ENCODE measurements around the gene ZNF668. TPM values are rescaled to one million over a fixed set of nuclear protein-coding genes. Genes with fewer than 3 reads are reported as not detected.

The ZNF668 gene
- 1 to 10 TPM; 9.2 to 9.9 TPM for total RNA-seq

DNA sequence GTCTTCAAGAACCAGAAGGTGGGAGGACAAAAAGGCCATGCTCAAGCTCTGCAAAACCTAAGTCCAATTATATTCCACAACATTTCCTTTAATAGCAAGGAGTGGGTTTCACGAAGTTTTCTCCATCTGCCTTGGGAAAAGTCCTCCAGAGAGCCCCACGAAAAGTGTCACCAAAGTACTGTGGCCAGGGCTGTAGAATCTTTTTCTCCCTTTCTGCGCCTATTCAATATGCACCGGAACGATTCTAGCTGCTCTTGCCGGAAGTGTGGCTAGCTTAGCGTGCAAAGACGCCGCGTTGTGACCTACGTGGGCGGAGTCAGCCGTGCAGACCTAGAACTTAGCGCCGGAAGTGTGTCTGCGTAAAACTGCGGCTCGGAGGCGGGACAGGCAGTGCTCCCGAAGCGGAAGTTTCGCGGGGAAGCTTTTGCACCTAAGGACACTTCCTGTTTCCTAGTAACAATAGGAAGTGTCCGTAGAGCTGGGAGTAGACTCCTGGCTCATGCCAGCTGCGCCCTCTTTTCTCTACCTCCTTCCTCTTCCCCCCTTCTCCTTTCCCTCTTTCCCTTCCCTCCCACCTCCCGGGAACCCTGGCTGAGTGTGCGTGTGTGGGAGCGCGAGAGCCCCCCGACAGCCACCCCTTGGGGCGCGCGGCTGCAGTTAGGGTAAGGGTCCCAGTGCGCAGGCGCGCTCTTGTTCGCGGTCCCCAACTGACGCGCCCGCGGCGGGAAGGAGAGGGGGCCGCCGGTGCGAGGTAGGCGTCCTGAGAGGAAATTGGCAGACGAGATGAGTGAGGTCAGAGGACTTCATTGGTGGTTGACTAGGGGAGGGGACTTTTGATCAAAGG is at the start of gene ZNF668, which contains the start of gene ZNF646:
Gene ZNF668, minus strand, starts transcription at position 271 of the 844 bp plus-strand sequence. CDS start 9,781 bp downstream, outside the sequence.
Gene ZNF646, plus strand, starts transcription at position 453 of the 844 bp plus-strand sequence. CDS start 1,903 bp downstream, outside the sequence.
- POLR2A ChIA-PET, result interaction anchor here (0.6 to 1.8 kb wide), 14 partner anchors 11 to 326 kb away, joined by 3 to 23 read pairs (median 4); partner anchors contain the start of genes FUS, KAT8, PHKG2 and STX4

DNA sequence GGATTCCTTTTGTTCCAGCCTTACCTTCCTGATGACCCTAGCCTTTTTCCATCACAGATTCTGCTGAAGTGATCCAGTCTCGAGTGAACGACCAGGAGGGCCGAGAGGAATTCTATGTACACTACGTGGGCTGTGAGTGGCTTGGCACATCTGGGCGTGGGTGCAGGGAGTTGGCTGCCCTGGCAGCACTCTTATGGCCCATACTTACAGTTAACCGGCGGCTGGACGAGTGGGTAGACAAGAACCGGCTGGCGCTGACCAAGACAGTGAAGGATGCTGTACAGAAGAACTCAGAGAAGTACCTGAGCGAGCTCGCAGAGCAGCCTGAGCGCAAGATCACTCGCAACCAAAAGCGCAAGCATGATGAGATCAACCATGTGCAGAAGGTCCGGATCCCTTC is 46.1 kb upstream of the ZNF668 start:
- POLR2A ChIA-PET, result interaction anchor here (1.6 kb wide), 1 partner anchor 22 kb away, joined by 4 read pairs; no protein-coding TSS in a partner anchor

More for the DNA sequence above, at the start of gene ZNF668, which contains the start of gene ZNF646:
- Mint-ChIP-seq H3K4me1 (peaks cover 30% of the 10 kb centered on the region), H3K27me3 (no peaks in the 10 kb centered on the region), H3K36me3 (ENCODE audit: low read depth) (peaks cover 37% of the 10 kb centered on the region), H3K4me3 (peak within 1 kb of the TSS; percentile 97), H3K27ac (peak within 1 kb of the TSS; percentile 98), H3K9me3 (ENCODE audit: low read depth) (no peaks in the 10 kb centered on the region)
- intact Hi-C loops (cut with DNase I, micrococcal nuclease), result loop anchor here (1.0 to 5.0 kb wide), 26 partner anchors 20 to 801 kb away; partner anchors contain the start of genes ARMC5 (in 2 of the 2), FUS (in 2 of the 2), KAT8 (in 2 of the 2) and SETD1A (in 2 of the 2)
- CTCF ChIA-PET, result interaction anchor here (0.6 to 2.3 kb wide), 13 partner anchors 11 to 795 kb away, joined by 3 to 15 read pairs (median 3); partner anchors contain the start of genes KAT8, STX4 and VKORC1
- ATAC-seq (peak; percentile 83), DNase-seq (peak; percentile 99)

DNA sequence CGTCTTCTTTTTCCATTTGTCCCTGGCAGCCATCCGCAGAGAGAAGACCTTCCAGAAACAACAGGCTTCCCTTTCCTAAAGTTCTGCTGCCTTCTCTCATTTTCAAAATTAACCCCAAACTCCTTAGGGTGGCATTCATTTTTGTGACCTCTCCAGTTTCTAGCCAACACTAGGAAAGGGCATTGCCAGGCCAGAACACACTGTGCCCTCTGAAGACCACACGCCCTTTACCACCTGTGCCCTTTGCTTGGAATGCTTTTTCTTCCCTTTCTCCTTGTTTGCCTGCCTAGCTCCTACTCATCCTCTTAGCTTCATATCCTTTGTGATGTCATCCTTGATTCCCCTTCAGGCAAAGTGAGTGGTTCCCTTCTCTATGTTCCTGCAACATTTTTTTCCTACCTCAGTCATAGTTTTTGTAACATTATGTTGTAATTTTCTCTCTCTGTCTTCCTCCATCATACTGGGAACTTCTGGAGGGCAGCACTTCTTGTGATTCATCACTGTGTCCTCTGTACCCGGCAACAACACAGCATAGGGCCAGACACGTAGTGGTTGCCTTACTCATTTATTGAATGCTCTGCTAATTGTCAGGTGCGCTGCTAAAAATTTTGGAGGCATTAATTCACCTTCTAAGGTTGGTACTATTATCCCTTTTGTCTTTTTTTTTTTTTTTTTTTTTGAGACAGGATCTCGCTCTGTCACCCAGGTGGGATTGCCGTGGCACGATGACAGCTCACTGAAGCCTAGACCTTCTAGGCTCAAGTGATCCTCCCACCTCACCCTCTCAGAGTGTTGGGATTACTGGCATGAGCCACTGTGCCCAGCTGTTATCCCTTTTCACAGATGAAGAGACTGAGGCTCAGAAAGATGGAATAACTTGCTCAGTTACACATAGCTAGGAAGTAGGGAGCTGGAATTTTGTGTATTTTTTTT is 44.4 kb upstream of the ZNF668 start:
- Mint-ChIP-seq H3K27me3 (no peaks in the 10 kb centered on the region), H3K9me3 (ENCODE audit: low read depth) (no peaks in the 10 kb centered on the region), H3K27ac (peak overlapping the region; percentile 83), H3K4me3 (peak overlapping the region; percentile 88), H3K36me3 (ENCODE audit: low read depth) (peaks cover 33% of the 10 kb centered on the region), H3K4me1 (peaks cover 14% of the 10 kb centered on the region)
- intact Hi-C loops (cut with DNase I, micrococcal nuclease), result no loop called here
- ATAC-seq (no peak), DNase-seq (no peak)
- CTCF ChIA-PET, result interaction anchor here (0.6 to 3.3 kb wide), 4 partner anchors 23 to 52 kb away, joined by 3 to 28 read pairs (median 7); partner anchors contain the start of genes ZNF646 and ZNF668
- POLR2A ChIA-PET, result interaction anchor here (1.0 to 1.8 kb wide), 9 partner anchors 11 to 756 kb away, joined by 3 to 26 read pairs (median 5); partner anchors contain the start of genes BCKDK, FUS, VKORC1 and ZNF267

More for the DNA sequence above, 46.1 kb upstream of the ZNF668 start:
- CTCF ChIA-PET, result interaction anchor here (0.8 to 2.7 kb wide), 2 partner anchors 22 to 23 kb away, joined by 3 to 14 read pairs; no protein-coding TSS in a partner anchor
- intact Hi-C loops (cut with DNase I, micrococcal nuclease), result no loop called here
- H3K4me1 Mint-ChIP-seq, result peaks cover 11% of the 10 kb centered on the region
- ATAC-seq (no peak), DNase-seq (no peak)
- no peak overlapping the region for H3K4me3 Mint-ChIP-seq
- H3K9me3 Mint-ChIP-seq (ENCODE audit: low read depth), result no peaks in the 10 kb centered on the region
- H3K27me3 Mint-ChIP-seq, result no peaks in the 10 kb centered on the region
- peaks cover 42% of the 10 kb centered on the region for H3K36me3 Mint-ChIP-seq (ENCODE audit: low read depth)
- H3K27ac Mint-ChIP-seq, result no peak overlapping the region

DNA sequence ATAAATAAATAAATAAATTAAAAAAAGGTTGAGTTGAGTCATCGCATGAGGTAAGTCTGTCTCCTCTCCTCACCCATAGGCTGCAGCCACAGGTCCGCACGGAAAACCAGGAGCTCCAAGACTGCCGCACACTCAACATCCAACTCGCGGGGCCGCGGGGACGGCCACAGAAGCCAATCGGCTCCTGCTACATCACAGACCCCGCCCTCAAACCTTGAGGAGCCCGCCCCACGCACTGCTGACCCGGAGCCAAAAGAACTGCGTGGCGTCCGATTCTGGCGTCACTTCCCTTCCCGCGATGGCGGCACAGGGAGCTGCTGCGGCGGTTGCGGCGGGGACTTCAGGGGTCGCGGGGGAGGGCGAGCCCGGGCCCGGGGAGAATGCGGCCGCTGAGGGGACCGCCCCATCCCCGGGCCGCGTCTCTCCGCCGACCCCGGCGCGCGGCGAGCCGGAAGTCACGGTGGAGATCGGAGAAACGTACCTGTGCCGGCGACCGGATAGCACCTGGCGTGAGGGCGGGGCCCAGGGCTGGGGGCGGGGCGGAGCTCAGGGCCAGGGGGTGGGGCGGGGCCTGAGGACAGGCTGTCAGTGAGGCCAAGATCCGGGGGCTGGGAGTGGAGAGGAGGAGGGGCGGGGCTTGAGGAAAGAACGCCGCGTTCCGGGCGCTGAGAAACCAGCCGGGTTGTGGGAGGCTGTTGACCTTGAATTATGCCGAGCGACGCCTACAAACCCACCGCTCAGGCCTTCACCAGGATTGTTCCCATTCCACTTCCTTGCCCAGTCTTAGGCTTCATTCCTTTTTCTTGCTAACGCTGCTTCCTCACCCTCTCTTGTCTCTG is 43.6 kb upstream of the ZNF668 start, which contains the start of gene KAT8:
Gene KAT8, plus strand, starts transcription at position 281 of the 839 bp plus-strand sequence. Its CDS starts 18 bp downstream, at position 299.
- Mint-ChIP-seq H3K4me3 (peak within 1 kb of the TSS; percentile 88), H3K27ac (peak within 1 kb of the TSS; percentile 83), H3K9me3 (ENCODE audit: low read depth) (no peaks in the 10 kb centered on the region), H3K27me3 (no peaks in the 10 kb centered on the region), H3K4me1 (peaks cover 14% of the 10 kb centered on the region), H3K36me3 (ENCODE audit: low read depth) (peaks cover 33% of the 10 kb centered on the region)
- DNase-seq (peak; percentile 99), ATAC-seq (peak; percentile 93)
- ChIA-PET POLR2A (interaction anchor here (0.6 to 1.8 kb wide), 12 partner anchors 10 to 757 kb away, joined by 3 to 26 read pairs (median 4); partner anchors contain the start of genes BCKDK, FUS, VKORC1 and ZNF267), CTCF (interaction anchor here (0.6 to 3.3 kb wide), 7 partner anchors 22 to 148 kb away, joined by 3 to 28 read pairs (median 4); partner anchors contain the start of genes ZNF646 and ZNF668)
- intact Hi-C loops (cut with DNase I, micrococcal nuclease), result loop anchor here (1.0 to 2.0 kb wide), 11 partner anchors 23 to 583 kb away; partner anchors contain the start of genes VKORC1 (in 2 of the 2), ZNF646 (in 2 of the 2), ZNF668 (in 2 of the 2) and ARMC5 (in 1 of the 2)

DNA sequence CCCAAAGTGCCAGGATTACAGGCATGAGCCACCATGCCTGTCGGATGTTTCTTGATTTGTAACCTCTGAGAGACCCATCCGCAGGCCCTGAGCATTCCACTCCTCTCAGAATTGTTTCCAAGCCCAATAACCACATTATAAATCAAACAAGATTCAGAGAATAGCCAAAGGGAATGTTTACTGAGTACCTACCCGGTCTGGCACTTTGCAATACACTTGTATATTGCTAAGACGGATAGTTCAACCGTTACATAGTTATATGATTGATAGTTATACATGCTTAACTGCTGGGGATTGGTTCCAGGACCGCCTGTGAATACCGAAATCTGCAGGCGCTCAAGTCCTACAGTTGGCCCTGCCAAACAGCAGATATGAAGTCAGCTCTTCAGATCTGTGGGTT is 40.4 kb upstream of the ZNF668 start:
- intact Hi-C loops (cut with DNase I, micrococcal nuclease), result no loop called here
- H3K4me1 Mint-ChIP-seq, result peaks cover 20% of the 10 kb centered on the region
- POLR2A ChIA-PET, result interaction anchor here (0.7 kb wide), 1 partner anchor 17 kb away, joined by 5 read pairs; no protein-coding TSS in a partner anchor
- ATAC-seq, result no peak
- no peak overlapping the region for H3K27ac Mint-ChIP-seq
- DNase-seq, result no peak
- CTCF ChIA-PET, result interaction anchor here (0.6 to 0.9 kb wide), 2 partner anchors 27 to 32 kb away, joined by 3 to 5 read pairs; no protein-coding TSS in a partner anchor
- no peak overlapping the region for H3K4me3 Mint-ChIP-seq
- H3K27me3 Mint-ChIP-seq, result no peaks in the 10 kb centered on the region
- H3K9me3 Mint-ChIP-seq (ENCODE audit: low read depth), result no peaks in the 10 kb centered on the region
- peaks cover 34% of the 10 kb centered on the region for H3K36me3 Mint-ChIP-seq (ENCODE audit: low read depth)

DNA sequence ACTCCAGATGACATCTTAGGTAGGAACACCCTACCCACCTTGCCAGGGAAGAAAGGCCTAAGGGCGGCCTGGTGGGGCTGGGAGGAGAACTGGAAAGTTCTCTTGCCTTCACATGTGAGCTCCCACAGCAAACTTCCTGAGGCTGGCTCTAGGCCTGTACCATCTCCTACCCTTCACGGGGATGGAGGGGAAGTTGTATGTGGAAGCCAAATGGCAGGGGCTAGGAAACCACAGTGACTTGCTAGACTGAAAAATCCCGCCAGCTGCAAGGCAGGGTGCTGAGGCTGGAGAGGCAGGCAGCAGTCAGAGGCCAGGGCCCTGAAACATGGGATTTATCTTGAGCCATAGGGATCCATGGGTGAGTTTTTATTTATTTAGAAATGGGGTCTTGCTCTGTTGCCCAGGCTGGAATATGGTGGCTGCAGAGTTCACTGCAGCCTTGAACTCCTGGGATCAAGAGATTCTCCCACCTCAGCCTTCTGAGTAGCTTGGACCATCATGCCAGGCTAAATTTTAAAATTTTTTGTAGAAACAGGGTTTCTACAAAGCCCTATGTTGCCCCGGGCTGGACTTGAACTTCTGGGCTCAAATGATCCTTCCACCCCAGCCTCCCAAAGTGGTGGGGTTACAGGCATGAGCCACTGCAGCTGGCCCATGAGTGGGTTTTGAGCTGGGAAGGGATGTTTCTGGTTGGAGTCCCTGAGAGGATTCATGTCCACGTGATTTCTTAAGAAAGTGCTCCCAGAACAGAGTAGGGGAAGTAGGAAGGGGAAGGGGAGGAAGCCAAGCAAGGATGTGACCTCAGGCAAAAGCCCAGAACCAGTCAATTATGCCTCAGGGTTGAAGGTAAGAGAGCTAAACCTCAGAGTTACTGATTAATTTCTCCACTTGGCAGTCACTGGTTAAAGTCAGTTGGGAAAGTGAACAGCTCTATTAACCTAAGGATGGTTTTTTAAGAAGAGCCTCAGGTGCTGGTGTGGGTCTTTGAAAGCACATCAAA is 39.4 kb upstream of the ZNF668 start:
- ATAC-seq (no peak), DNase-seq (no peak)
- H3K9me3 Mint-ChIP-seq (ENCODE audit: low read depth), result no peaks in the 10 kb centered on the region
- intact Hi-C loops (cut with DNase I, micrococcal nuclease), result no loop called here
- ChIA-PET POLR2A (interaction anchor here (0.5 kb wide), 1 partner anchor 13 kb away, joined by 3 read pairs; no protein-coding TSS in a partner anchor), CTCF (no interaction called here)
- no peak overlapping the region for H3K4me3 Mint-ChIP-seq
- H3K27me3 Mint-ChIP-seq, result no peaks in the 10 kb centered on the region
- peak overlapping the region; percentile 59 for H3K27ac Mint-ChIP-seq
- peaks cover 16% of the 10 kb centered on the region for H3K4me1 Mint-ChIP-seq
- peaks cover 29% of the 10 kb centered on the region for H3K36me3 Mint-ChIP-seq (ENCODE audit: low read depth)

DNA sequence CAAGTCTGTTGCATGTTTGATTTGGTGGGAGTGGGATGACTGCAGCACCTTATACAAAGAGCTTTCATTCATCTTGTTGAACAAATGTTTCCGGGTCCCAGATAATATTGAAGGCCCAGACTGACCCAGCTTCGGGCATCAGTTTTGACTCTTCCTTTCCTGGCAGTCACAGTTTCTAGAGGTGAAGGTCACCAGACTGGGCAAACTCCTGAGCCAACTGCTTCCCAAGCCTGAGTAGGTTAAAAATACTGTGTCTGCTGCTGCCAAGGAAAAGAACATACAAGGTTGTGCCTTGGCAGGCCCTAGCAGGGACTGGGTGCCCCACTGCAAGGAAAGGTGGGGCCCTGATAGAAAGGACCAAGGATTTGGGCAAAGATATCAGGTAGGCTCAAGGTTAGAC is 38.7 kb upstream of the ZNF668 start:
- DNase-seq (no peak), ATAC-seq (no peak)
- Mint-ChIP-seq H3K27ac (no peak overlapping the region), H3K4me3 (no peak overlapping the region), H3K27me3 (no peaks in the 10 kb centered on the region), H3K36me3 (ENCODE audit: low read depth) (peaks cover 28% of the 10 kb centered on the region), H3K4me1 (peaks cover 15% of the 10 kb centered on the region), H3K9me3 (ENCODE audit: low read depth) (no peaks in the 10 kb centered on the region)
- intact Hi-C loops (cut with DNase I, micrococcal nuclease), result no loop called here
- ChIA-PET POLR2A (no interaction called here), CTCF (no interaction called here)

DNA sequence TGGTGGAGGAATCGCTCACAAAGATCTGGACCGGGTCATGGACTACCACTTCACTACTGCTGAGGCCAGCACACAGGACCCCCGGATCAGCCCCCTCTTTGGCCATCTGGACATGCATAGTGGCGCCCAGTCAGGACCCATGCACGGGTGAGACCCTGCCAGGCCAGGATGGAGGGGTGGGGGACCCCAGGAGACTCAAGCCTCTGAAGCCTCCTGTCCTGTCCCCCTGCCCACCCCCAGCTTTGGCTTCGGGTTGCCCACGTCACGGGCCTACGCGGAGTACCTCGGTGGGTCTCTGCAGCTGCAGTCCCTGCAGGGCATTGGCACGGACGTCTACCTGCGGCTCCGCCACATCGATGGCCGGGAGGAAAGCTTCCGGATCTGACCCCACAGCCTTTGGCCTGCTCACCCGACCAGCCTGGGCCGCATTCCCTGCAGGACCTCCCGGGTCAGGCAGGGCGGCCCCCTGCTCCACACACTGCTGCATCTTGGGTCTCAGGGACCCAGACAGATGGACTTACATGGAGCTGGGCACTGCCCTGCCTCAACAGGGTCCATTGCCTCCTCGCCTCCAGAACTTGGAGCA is 37.9 kb upstream of the ZNF668 start:
- ATAC-seq (no peak), DNase-seq (no peak)
- H3K4me3 Mint-ChIP-seq, result no peak overlapping the region
- H3K27me3 Mint-ChIP-seq, result no peaks in the 10 kb centered on the region
- H3K9me3 Mint-ChIP-seq (ENCODE audit: low read depth), result no peaks in the 10 kb centered on the region
- peaks cover 28% of the 10 kb centered on the region for H3K36me3 Mint-ChIP-seq (ENCODE audit: low read depth)
- H3K4me1 Mint-ChIP-seq, result peaks cover 21% of the 10 kb centered on the region
- intact Hi-C loops (cut with DNase I, micrococcal nuclease), result no loop called here
- ChIA-PET POLR2A (no interaction called here), CTCF (interaction anchor here (0.5 to 0.6 kb wide), 2 partner anchors 32 to 137 kb away, joined by 3 read pairs; no protein-coding TSS in a partner anchor)
- H3K27ac Mint-ChIP-seq, result no peak overlapping the region

All from activated CD4-positive, alpha-beta T cell treated with anti-CD3 and anti-CD28 coated beads for 36 hours (primary cell).